ENCODE results near the gene CLASP1.

- no peak for TF ChIP-seq POLR2AphosphoS5 (IDR thresholded peaks at IDR 0.05; ENCODE audit: low read depth, low read length)
- no peak for TF ChIP-seq POLR2A (IDR thresholded peaks at IDR 0.05; ENCODE audit: low read depth, low read length)
Observed at GRCh38 chr2:121287956-121288355, 361.3 kb downstream of the CLASP1 start.

Data from GM12891 (cell line).